SK-N-MC (cell line): ENCODE results near the gene DEGS2.

ENCODE experiments used
- DNase-seq: peaks from one replicate; pipeline ENCODE4 v3.0.0-alpha.2; 2011; ENCODE audit warnings: low read depth, low spot score
- H3K27ac ChIP-seq: fragments of 200-600 bp; sonication (generic); 2 replicates; pipeline ENCODE4 v1.5.1; 2016; ENCODE audit warnings: mixed run types
- H3K36me3 ChIP-seq: fragments of 200-600 bp; sonication (generic); 2 replicates; pipeline ENCODE4 v1.6.1; 2017; ENCODE audit warnings: antibody characterized with exemption, low read length, mixed read lengths; ENCODE audit not compliant: insufficient read depth
- H3K4me3 ChIP-seq: fragments of 200-600 bp; sonication (generic); 2 replicates; pipeline ENCODE4 v1.5.1; 2016
- H3K9ac ChIP-seq: fragments of 200-600 bp; sonication (generic); 2 replicates; pipeline ENCODE4 v1.8.0; 2017; ENCODE audit warnings: mixed run types, mixed read lengths; ENCODE audit not compliant: insufficient read length
- H3K9me3 ChIP-seq: fragments of 200-600 bp; sonication (generic); 2 replicates; pipeline ENCODE4 v1.6.1; 2017; ENCODE audit warnings: low read depth, mild to moderate bottlenecking, antibody characterized with exemption, low read length, moderate library complexity, mixed read lengths
- EZH2 ChIP-seq: fragments of 200-600 bp; sonication (generic); IDR thresholded peaks from one replicate; pipeline ENCODE4 v1.6.1; 2017; ENCODE audit warnings: antibody characterized with exemption
- FOXP2 ChIP-seq: optimal IDR thresholded peaks from 2 replicates; pipeline ENCODE3; 2011; ENCODE audit warnings: mild to moderate bottlenecking, moderate library complexity; ENCODE audit not compliant: insufficient read depth; ENCODE audit errors: extremely low read length, control extremely low read depth
- POLR2AphosphoS5 ChIP-seq: IDR thresholded peaks from 2 replicates; pipeline ENCODE4 v1.6.1; 2012; ENCODE audit warnings: mild to moderate bottlenecking, low read depth, low read length, borderline replicate concordance

The DEGS2 gene

GRCh38 chr14:100126401-100126800 lies 33.0 kb downstream of the DEGS2 start:
- Histone ChIP-seq H3K36me3 (no peaks in the 10 kb centered on the region; the same call in 1 of the 2 replicates), H3K9ac (no peak overlapping the region), H3K4me3 (no peak overlapping the region), H3K9me3 (no peaks in the 10 kb centered on the region), H3K27ac (no peak overlapping the region)
- TF ChIP-seq EZH2 (no peak), FOXP2 (no peak), POLR2AphosphoS5 (no peak)
- DNase-seq: no peak

DNA sequence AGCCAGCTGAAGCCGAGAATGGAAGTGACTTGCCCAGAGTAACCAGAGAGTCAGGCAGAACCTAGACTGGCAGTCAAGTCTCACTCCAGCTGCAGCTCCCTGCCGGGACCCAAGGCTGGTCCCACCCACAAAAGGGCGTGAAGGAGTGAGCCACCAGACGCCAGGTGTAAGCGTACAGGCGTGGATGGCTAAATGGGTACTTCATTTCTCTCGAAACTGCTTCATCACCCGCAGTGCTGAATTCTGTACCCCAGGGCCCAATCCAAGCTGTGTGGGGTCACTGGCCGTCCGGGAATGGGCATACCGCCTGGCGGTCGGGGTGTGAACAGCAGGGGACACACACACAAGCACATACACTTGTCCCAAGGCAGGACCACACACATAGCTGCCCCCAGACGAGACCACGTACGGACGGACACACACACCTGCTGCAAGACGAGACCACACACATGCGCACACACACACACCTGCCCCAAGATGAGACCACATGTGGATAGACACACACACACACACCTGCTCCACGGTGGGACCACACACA lies 34.8 kb downstream of the DEGS2 start:
- TF ChIP-seq FOXP2 (no peak), POLR2AphosphoS5 (no peak), EZH2 (no peak)
- H3K9me3 ChIP-seq: no peaks in the 10 kb centered on the region
- H3K27ac ChIP-seq: no peak overlapping the region
- no peaks in the 10 kb centered on the region; the same call in 1 of the 2 replicates for H3K36me3 ChIP-seq
- no peak overlapping the region for H3K4me3 ChIP-seq
- no peak for DNase-seq
- H3K9ac ChIP-seq: no peak overlapping the region

DNA sequence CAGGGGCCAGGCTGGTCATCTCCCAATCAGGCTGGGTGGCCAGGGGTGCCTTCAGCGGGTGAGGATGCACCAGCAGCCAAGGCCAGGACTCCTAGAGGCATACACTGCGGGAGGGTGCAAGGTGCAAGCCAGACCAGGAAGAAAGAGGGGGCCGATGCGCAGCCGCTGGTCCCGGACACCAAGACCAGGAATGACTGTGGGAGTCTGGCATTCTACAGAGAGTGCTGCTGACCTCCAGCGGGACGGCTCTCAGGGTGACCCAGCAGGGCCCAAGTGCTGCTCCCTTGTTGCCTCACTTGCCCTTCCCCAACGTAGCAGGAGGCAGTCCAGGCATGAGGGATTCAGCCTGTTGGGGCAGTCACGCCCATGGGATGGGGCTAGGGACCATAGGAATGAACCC lies 35.8 kb downstream of the DEGS2 start:
- no peak for DNase-seq
- no peak for TF ChIP-seq POLR2AphosphoS5
- no peak for TF ChIP-seq EZH2
- TF ChIP-seq FOXP2: no peak
- no peak overlapping the region for H3K9ac ChIP-seq
- H3K36me3 ChIP-seq: no peaks in the 10 kb centered on the region; the same call in 1 of the 2 replicates
- H3K4me3 ChIP-seq: no peak overlapping the region
- no peak overlapping the region for H3K27ac ChIP-seq
- H3K9me3 ChIP-seq: no peaks in the 10 kb centered on the region

GRCh38 chr14:100122481-100123223 lies 36.8 kb downstream of the DEGS2 start:
- H3K9ac ChIP-seq: no peak overlapping the region
- H3K9me3 ChIP-seq: no peaks in the 10 kb centered on the region
- H3K36me3 ChIP-seq: no peaks in the 10 kb centered on the region; the same call in 1 of the 2 replicates
- H3K27ac ChIP-seq: no peak overlapping the region
- DNase-seq: no peak
- TF ChIP-seq POLR2AphosphoS5 (no peak), FOXP2 (no peak), EZH2 (no peak)
- H3K4me3 ChIP-seq: no peak overlapping the region

GRCh38 chr14:100121643-100122480 lies 37.6 kb downstream of the DEGS2 start:
- no peak overlapping the region for H3K9ac ChIP-seq
- DNase-seq: no peak
- TF ChIP-seq POLR2AphosphoS5 (no peak), EZH2 (no peak), FOXP2 (no peak)
- H3K36me3 ChIP-seq: no peaks in the 10 kb centered on the region; the same call in 1 of the 2 replicates
- no peak overlapping the region for H3K4me3 ChIP-seq
- H3K27ac ChIP-seq: no peak overlapping the region
- H3K9me3 ChIP-seq: no peaks in the 10 kb centered on the region

DNA sequence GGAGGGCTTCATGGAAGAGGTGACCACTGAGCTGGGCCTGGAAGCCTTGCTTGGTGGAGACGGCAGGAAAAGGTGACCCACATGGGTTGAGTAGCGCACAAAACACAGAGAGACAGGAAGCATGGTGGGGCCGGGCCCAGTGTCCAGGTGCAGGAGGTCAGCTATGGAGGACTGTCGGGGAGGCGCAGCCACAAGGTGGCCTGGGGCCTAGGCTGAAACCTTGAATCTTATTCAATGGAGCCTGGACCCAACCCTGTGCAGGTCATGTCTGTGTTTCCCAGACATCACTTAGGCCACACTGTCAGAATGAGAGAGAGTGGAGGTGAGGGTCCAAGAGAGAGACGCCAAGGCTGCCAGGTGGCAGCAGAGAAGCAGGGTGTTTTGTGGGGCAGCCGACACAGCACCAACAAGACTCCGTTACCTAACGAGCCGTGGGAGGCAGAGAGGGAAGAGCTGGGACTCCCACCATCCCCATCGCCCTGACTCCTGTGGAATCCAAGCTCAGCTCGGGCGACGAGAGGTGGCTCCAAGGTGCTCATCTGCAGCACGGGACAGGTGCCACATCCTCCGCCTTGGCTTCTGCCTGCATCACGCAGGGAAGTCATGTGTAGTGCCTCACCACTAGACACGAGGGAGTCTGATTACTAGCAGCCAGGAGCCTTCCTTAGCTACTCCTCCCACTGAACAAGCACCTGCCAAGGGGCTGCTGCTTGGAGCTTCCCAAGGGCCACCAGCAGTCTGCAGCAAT lies 38.7 kb downstream of the DEGS2 start:
- TF ChIP-seq EZH2: no peak
- no peak for TF ChIP-seq FOXP2
- TF ChIP-seq POLR2AphosphoS5: no peak
- Histone ChIP-seq H3K9ac (no peak overlapping the region), H3K4me3 (no peak overlapping the region), H3K9me3 (no peaks in the 10 kb centered on the region), H3K27ac (no peak overlapping the region), H3K36me3 (no peaks in the 10 kb centered on the region)
- DNase-seq: no peak

GRCh38 chr14:100119251-100119650 lies 40.2 kb downstream of the DEGS2 start:
- H3K9ac ChIP-seq: no peak overlapping the region
- H3K9me3 ChIP-seq: no peaks in the 10 kb centered on the region
- no peak for TF ChIP-seq EZH2
- TF ChIP-seq POLR2AphosphoS5: no peak
- no peak for TF ChIP-seq FOXP2
- no peak for DNase-seq
- H3K4me3 ChIP-seq: no peak overlapping the region
- H3K36me3 ChIP-seq: no peaks in the 10 kb centered on the region
- H3K27ac ChIP-seq: no peak overlapping the region

DNA sequence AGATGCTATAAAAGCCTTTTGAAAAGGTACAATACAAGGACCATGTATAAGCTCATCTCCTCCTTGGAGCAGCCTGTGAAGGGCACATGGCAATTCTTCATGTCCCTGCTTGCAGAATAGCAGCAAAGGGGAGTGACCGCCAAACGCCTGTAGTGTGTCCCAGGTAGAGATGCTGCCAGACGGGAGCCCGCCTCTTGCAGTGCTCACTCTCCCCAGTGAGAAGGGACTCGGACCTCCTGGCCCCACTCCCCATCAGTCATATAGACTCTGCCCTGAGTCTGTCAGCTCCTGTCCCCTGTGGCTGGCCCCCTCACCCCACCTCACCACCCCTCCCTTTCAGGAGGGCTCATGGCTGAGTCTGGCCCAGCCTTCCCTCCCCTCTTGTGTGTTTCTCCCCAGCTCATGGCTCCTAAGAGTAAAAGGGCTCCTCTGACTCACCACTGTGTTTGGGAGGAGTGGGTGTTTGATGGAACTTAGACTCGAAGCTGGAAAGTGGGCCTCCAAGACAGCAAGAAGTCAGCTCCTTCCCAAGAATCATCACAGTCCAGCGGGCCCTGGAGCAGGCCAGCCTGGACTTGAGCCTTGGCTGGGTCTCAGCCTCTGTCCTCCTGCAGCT lies 40.9 kb downstream of the DEGS2 start:
- no peak for DNase-seq
- Histone ChIP-seq H3K36me3 (no peaks in the 10 kb centered on the region), H3K4me3 (no peak overlapping the region), H3K9ac (no peak overlapping the region), H3K9me3 (no peaks in the 10 kb centered on the region), H3K27ac (no peak overlapping the region)
- no peak for TF ChIP-seq FOXP2
- no peak for TF ChIP-seq EZH2
- no peak for TF ChIP-seq POLR2AphosphoS5
